GM21786 (cell line): ENCODE data around the gene DDX54.
"Not testable (repeated sequence)": the region's sequence is repeated elsewhere in the genome, so short reads cannot be mapped to it uniquely, and the experiment has no call there.

Experiments
- ATAC-seq: cut with Tn5 transposase; IDR thresholded peaks from one replicate; pipeline ENCODE4 v1.9.1; 2021; ENCODE audit not compliant: unreplicated experiment

The DDX54 gene

GRCh38 chr12:113129664-113130456, 55.4 kb downstream of the DDX54 start:
- no peak for ATAC-seq

- no peak for ATAC-seq
Measured at GRCh38 chr12:113128802-113129663, 56.2 kb downstream of the DDX54 start.

GRCh38 chr12:113127791-113128199, 57.5 kb downstream of the DDX54 start:
- no peak for ATAC-seq

- ATAC-seq: no peak
Measured at GRCh38 chr12:113120670-113121370, 64.5 kb downstream of the DDX54 start.

- no peak for ATAC-seq
Measured at GRCh38 chr12:113119980-113120669, 65.2 kb downstream of the DDX54 start.

- no peak for ATAC-seq
Measured at GRCh38 chr12:113118142-113118541, 67.1 kb downstream of the DDX54 start.

GRCh38 chr12:113117684-113118083, 67.6 kb downstream of the DDX54 start:
- not testable (repeated sequence) for ATAC-seq

- no peak for ATAC-seq
Measured at GRCh38 chr12:113116875-113117274, 68.4 kb downstream of the DDX54 start.

GRCh38 chr12:113115455-113116126, 69.7 kb downstream of the DDX54 start:
- no peak for ATAC-seq

- no peak for ATAC-seq
Measured at GRCh38 chr12:113114447-113115178, 70.7 kb downstream of the DDX54 start.

GRCh38 chr12:113113397-113113796, 71.9 kb downstream of the DDX54 start:
- ATAC-seq: no peak

- ATAC-seq: no peak
Measured at GRCh38 chr12:113112043-113112899, 73.0 kb downstream of the DDX54 start.

GRCh38 chr12:113111247-113111646, 74.0 kb downstream of the DDX54 start:
- ATAC-seq: no peak

- ATAC-seq: no peak
Measured at GRCh38 chr12:113109872-113110599, 75.2 kb downstream of the DDX54 start.

GRCh38 chr12:113109360-113109759, 75.9 kb downstream of the DDX54 start:
- ATAC-seq: no peak

- no peak for ATAC-seq
Measured at GRCh38 chr12:113108308-113108707, 77.0 kb downstream of the DDX54 start.
